Upper lobe of left lung (tissue), 4 donors: ENCODE measurements around the gene GRIN1.

Source experiments
- CTCF ChIP-seq, 6 experiments: fragments of 450-650 bp in 4 of 6; fragments of 200-600 bp in 2 of 6; sonication (generic) in 2 of 6; IDR thresholded peaks; one replicate each; pipeline ENCODE4 v1.5.1; 2016 to 2019; ENCODE audit warnings: antibody characterized with exemption in 6 of 6
- EP300 ChIP-seq, 4 donors: sonication (generic); formaldehyde crosslinking; IDR thresholded peaks; one replicate each; pipeline ENCODE4 v1.5.1; 2017; ENCODE audit warnings: antibody characterized with exemption in 4 of 4, control low read depth in 2 of 4
- POLR2A ChIP-seq, 4 donors: fragments of 450-650 bp; IDR thresholded peaks; one replicate each; pipeline ENCODE4 v1.5.1; 2016 to 2017; ENCODE audit warnings: antibody characterized with exemption in 4 of 4, mild to moderate bottlenecking in 2 of 4

- no peak for TF ChIP-seq EP300 (IDR thresholded peaks at IDR 0.05)
- TF ChIP-seq POLR2A (IDR thresholded peaks at IDR 0.05), result no peak
- TF ChIP-seq CTCF (IDR thresholded peaks at IDR 0.05), result no peak
These were observed 8.8 kb downstream of the GRIN1 start for GRCh38 chr9:137147793-137148160.
